Liver (tissue), 3 donors: ENCODE measurements around the gene ITGB4.

Source experiments
- CTCF ChIP-seq: fragments of 150-350 bp; IDR thresholded peaks from 2 replicates; pipeline ENCODE4 v1.5.1; 2017; ENCODE audit warnings: improper control_type of control experiment, low read depth, low read length; ENCODE audit not compliant: missing input control
- RAD21 ChIP-seq, 2 donors: IDR thresholded peaks; 2 replicates each; pipeline ENCODE4 v1.6.1; 2016; ENCODE audit warnings: antibody characterized with exemption in 2 of 2, mild to moderate bottlenecking in 2 of 2
- REST ChIP-seq: IDR thresholded peaks from 2 replicates; pipeline ENCODE4 v1.6.1; 2016; ENCODE audit warnings: antibody characterized with exemption, mild to moderate bottlenecking
- RXRA ChIP-seq, 2 donors: IDR thresholded peaks; 2 replicates each; pipeline ENCODE4 v1.6.1; 2017 to 2018; ENCODE audit warnings: antibody characterized with exemption in 2 of 2, mild to moderate bottlenecking in 1 of 2
- SP1 ChIP-seq: IDR thresholded peaks from 2 replicates; pipeline ENCODE4 v1.6.1; 2018; ENCODE audit warnings: antibody characterized with exemption, mild to moderate bottlenecking
- TAF1 ChIP-seq: conservative IDR thresholded peaks from 2 replicates; pipeline ENCODE4 v1.6.1; 2016; ENCODE audit warnings: antibody characterized with exemption, mild to moderate bottlenecking
- ZBTB33 ChIP-seq: IDR thresholded peaks from 2 replicates; pipeline ENCODE4 v1.6.1; 2016; ENCODE audit warnings: antibody characterized with exemption
- TF ChIP-seq, protein P1 (sequence below): IDR thresholded peaks from 2 replicates; pipeline ENCODE4 v1.6.1; 2016; ENCODE audit warnings: antibody characterized with exemption
- donor health status: healthy.
- donor health status: healthy.

- TF ChIP-seq CTCF = peak; percentile 48
- peak; percentile 25 for TF ChIP-seq SP1
- TF ChIP-seq REST = no peak
- TF ChIP-seq, protein P1, sequence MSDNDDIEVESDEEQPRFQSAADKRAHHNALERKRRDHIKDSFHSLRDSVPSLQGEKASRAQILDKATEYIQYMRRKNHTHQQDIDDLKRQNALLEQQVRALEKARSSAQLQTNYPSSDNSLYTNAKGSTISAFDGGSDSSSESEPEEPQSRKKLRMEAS = no peak
- TF ChIP-seq RXRA (IDR thresholded peaks at IDR 0.05) = no peak
- no peak for TF ChIP-seq ZBTB33
- TF ChIP-seq RAD21 (IDR thresholded peaks at IDR 0.05) = peak in 1 of 2 donors; percentile 66
- TF ChIP-seq TAF1 = no peak
These were observed 43.6 kb downstream of the ITGB4 start, which contains the start of gene GALK1 for GRCh38 chr17:75764711-75765421.
